MG63 (cell line): ENCODE results near the gene EFCAB11. TPM values are rescaled to one million over a fixed set of nuclear protein-coding genes. Genes with fewer than 3 reads are reported as not detected.
"Not testable (repeated sequence)": the region's sequence is repeated elsewhere in the genome, so short reads cannot be mapped to it uniquely, and the experiment has no call there.

ENCODE experiments used
- DNase-seq: peaks from one replicate; pipeline ENCODE4 v3.0.0-alpha.2; 2020
- H3K27me3 ChIP-seq: fragments of 250-450 bp; sonication (Bioruptor Pico); 2 replicates; pipeline ENCODE4 v1.5.1; 2020; ENCODE audit warnings: mild to moderate bottlenecking, moderate library complexity
- H3K36me3 ChIP-seq: fragments of 250-450 bp; sonication (Bioruptor Pico); 2 replicates; pipeline ENCODE4 v1.5.1; 2020; ENCODE audit warnings: mild to moderate bottlenecking, moderate library complexity
- H3K4me3 ChIP-seq: fragments of 250-450 bp; sonication (Bioruptor Pico); 2 replicates; pipeline ENCODE4 v1.5.1; 2020; ENCODE audit warnings: mild to moderate bottlenecking, moderate library complexity
- H3K9me3 ChIP-seq: fragments of 250-450 bp; sonication (Bioruptor Pico); 2 replicates; pipeline ENCODE4 v1.5.1; 2020; ENCODE audit warnings: mild to moderate bottlenecking, moderate library complexity
- total RNA-seq: library from RNA; depleted of rRNA; stranded (reverse); fragments of >200 nt; shearing (Covaris generic); gene quantifications from 2 replicates; pipeline ENCODE4 v1.2.3, GENCODE V29; 2014; ENCODE audit warnings: low replicate concordance

The EFCAB11 gene
- total RNA-seq, 1 experiment from 2014 or later = 3.8 TPM

DNA sequence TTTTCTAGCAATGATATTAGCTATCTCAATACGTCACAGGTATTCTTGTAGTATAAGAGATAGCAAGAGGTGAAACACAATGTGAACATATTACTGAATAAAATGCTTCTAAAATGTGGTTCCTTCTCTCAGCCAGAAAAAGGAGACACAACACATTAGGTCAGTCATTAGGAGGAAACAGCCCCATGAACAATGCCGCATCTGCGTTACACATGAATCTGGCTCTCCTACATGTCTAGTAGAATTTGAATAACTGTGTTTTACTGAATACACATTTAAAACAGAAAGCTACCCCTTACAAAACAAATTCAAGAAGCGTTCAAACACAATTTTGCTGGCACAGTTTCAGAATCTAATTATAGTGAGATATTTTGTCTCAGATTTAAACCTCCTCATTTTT, 51.6 kb downstream of the EFCAB11 start:
- DNase-seq = no peak
- H3K9me3 ChIP-seq = no peaks in the 10 kb centered on the region

DNA sequence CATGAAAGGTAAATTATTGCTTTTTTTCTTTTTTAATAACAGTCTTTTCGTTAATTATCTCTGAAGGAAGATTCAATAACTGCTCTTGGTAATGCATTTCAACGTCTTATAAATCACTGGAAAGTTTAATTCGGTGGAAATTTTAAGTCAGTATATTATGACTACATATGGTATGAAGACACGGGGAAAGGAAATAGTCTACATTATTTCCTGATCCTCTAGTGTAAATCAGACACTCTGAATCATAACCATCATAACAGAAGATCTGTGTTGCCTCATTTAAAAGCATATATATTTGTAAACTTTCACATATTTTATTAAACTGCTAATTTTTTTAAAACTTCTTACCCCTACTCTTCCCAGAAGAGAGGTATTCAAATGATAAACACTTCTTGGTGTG, 53.7 kb downstream of the EFCAB11 start:
- no peaks in the 10 kb centered on the region for H3K9me3 ChIP-seq
- no peak for DNase-seq
- no peaks in the 10 kb centered on the region for H3K36me3 ChIP-seq
- no peaks in the 10 kb centered on the region for H3K27me3 ChIP-seq
- H3K4me3 ChIP-seq = no peak overlapping the region

More for the DNA sequence above, 51.6 kb downstream of the EFCAB11 start:
- Histone ChIP-seq H3K4me3 (no peak overlapping the region), H3K36me3 (no peaks in the 10 kb centered on the region), H3K27me3 (no peaks in the 10 kb centered on the region)

- no peak for DNase-seq
- Histone ChIP-seq H3K27me3 (no peaks in the 10 kb centered on the region), H3K4me3 (no peak overlapping the region), H3K36me3 (no peaks in the 10 kb centered on the region), H3K9me3 (no peaks in the 10 kb centered on the region)
These were observed 54.4 kb downstream of the EFCAB11 start for GRCh38 chr14:89899917-89900663.

DNA sequence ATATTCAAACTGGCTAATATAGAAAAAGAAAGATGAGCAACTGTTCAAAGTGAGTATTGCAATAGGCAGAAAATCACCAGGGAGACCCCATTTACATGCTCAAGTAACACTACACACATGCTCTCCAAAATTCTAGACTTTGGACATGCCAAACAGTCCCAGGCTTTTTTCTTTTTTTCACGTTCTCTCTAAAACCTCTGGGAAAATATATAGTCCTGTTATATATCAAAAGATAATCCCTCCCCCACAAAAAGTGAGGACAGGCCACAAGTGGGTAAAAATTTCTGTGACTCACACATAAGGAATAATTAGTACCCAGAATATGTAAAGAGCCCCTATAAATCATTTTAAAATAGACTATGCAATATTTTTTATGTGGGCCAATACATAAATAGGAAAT, 55.2 kb downstream of the EFCAB11 start:
- no peaks in the 10 kb centered on the region for H3K27me3 ChIP-seq
- H3K4me3 ChIP-seq = no peak overlapping the region
- no peaks in the 10 kb centered on the region for H3K9me3 ChIP-seq
- DNase-seq = no peak
- H3K36me3 ChIP-seq = no peaks in the 10 kb centered on the region

GRCh38 chr14:89893388-89893787, 61.1 kb downstream of the EFCAB11 start:
- H3K36me3 ChIP-seq, DNase-seq, H3K9me3 ChIP-seq, H3K27me3 ChIP-seq, H3K4me3 ChIP-seq: not testable (repeated sequence)

GRCh38 chr14:89892953-89893352, 61.6 kb downstream of the EFCAB11 start:
- DNase-seq = no peak
- H3K9me3 ChIP-seq = no peaks in the 10 kb centered on the region
- H3K27me3 ChIP-seq = no peaks in the 10 kb centered on the region
- no peaks in the 10 kb centered on the region for H3K36me3 ChIP-seq
- H3K4me3 ChIP-seq = no peak overlapping the region

DNA sequence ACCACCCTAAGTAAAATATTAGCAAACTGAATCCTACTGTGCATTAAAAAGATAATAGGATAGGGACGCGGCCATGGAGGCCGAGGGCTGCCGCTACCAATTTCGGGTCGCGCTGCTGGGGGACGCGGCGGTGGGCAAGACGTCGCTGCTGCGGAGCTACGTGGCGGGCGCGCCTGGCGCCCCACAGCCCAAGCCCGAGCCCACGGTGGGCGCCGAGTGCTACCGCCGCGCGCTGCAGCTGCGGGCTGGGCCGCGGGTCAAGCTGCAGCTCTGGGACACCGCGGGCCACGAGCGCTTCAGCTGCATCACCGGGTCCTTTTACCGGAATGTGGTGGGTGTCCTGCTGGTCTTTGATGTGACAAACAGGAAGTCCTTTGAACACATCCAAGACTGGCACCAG, 62.8 kb downstream of the EFCAB11 start:
- not testable (repeated sequence) for H3K9me3 ChIP-seq, H3K36me3 ChIP-seq, DNase-seq, H3K27me3 ChIP-seq, H3K4me3 ChIP-seq

GRCh38 chr14:89891055-89891454, 63.5 kb downstream of the EFCAB11 start:
- DNase-seq = no peak
- no peaks in the 10 kb centered on the region for H3K36me3 ChIP-seq

GRCh38 chr14:89890589-89890988, 63.9 kb downstream of the EFCAB11 start:
- H3K4me3 ChIP-seq = no peak overlapping the region
- no peaks in the 10 kb centered on the region for H3K9me3 ChIP-seq
- no peaks in the 10 kb centered on the region for H3K36me3 ChIP-seq
- no peak for DNase-seq
- H3K27me3 ChIP-seq = no peaks in the 10 kb centered on the region

More at GRCh38 chr14:89891055-89891454, 63.5 kb downstream of the EFCAB11 start:
- Histone ChIP-seq H3K4me3 (no peak overlapping the region), H3K9me3 (no peaks in the 10 kb centered on the region), H3K27me3 (no peaks in the 10 kb centered on the region)

- no peak overlapping the region for H3K4me3 ChIP-seq
- H3K36me3 ChIP-seq = no peaks in the 10 kb centered on the region
- no peaks in the 10 kb centered on the region for H3K9me3 ChIP-seq
- no peaks in the 10 kb centered on the region for H3K27me3 ChIP-seq
- no peak for DNase-seq
These were observed 64.9 kb downstream of the EFCAB11 start for GRCh38 chr14:89889626-89890025.

DNA sequence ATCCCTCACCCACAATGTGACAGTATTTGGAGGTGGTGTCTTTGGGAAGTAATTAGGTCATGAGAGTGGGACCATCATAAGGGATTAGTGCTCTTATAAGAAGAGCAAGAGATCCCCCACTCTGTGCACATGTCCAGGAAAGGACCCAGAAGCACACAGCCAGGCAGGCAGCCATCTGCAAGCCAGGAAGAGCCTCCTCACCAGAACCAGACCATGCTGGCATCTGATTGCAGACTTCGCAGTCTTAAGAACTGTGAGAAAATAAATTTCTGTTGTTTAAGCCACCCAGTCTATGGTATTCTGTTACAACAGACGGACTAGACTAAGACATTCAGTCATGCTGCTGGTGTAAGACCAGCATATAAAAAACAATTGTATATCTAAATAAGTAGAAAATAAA, 69.8 kb downstream of the EFCAB11 start:
- Histone ChIP-seq H3K27me3 (no peaks in the 10 kb centered on the region), H3K36me3 (no peaks in the 10 kb centered on the region), H3K9me3 (no peaks in the 10 kb centered on the region), H3K4me3 (no peak overlapping the region)
- DNase-seq = no peak

DNA sequence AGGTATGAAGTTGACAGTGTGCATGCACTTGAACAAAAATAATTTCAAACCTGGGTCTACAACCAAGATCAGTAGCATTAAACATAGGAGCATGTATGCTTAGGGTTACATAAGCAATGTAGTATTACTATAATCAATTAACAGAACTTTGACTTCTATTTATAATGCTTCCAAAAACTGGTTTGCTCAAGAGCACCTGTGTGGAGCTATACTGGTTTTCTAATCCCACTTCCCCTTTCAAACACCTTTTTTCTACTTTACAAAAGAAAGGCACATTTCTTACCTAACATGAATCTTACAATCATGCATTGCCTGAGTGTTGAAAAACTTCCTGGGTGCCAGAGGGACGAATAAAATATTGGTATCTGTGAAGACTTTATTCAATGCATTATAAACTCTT, 72.7 kb downstream of the EFCAB11 start:
- Histone ChIP-seq H3K36me3 (no peaks in the 10 kb centered on the region), H3K9me3 (no peaks in the 10 kb centered on the region), H3K4me3 (no peak overlapping the region), H3K27me3 (no peaks in the 10 kb centered on the region)
- DNase-seq = no peak

GRCh38 chr14:89874091-89874490, 80.4 kb downstream of the EFCAB11 start:
- not testable (repeated sequence) for H3K27me3 ChIP-seq, H3K9me3 ChIP-seq, H3K4me3 ChIP-seq, H3K36me3 ChIP-seq, DNase-seq

DNA sequence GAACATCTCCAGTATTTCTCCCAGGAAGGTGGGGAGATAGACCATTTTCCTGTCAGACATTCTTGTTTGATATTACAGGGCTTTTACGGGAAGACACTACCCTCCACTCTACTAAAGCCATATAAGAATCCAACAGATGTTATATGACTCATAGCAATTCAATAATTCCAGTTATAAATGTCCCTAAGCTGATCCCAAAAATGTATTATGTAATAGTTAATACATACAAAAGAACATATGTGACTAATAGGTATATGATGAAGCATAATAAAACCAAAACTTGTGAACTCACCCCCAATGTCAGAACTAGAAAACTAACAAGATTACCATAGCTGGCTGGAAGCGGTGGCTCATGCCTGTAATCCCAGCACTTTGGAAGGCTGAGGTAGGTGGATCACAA, 84.2 kb downstream of the EFCAB11 start:
- Histone ChIP-seq H3K9me3 (no peaks in the 10 kb centered on the region), H3K27me3 (no peaks in the 10 kb centered on the region), H3K4me3 (no peak overlapping the region), H3K36me3 (no peaks in the 10 kb centered on the region)
- DNase-seq = no peak

DNA sequence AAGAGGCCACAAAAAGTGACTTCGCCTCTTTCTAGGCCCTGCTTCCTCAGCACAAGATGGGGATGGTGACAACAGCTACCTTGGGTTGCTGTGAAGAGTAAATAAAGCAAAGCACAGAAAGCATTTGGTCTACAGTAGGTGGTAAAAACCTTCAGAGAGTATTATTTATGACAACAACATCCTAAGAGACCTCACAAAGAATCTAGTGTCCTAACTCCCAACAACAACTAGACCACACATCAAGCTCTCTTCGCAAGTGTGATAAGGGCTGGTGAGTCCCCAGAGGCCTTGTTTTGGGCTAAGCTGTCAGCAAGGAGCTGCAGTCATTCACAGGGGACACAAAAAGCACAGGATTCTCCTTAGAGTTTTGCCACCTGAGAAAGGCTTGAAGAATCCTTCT, 84.9 kb downstream of the EFCAB11 start:
- no peaks in the 10 kb centered on the region for H3K27me3 ChIP-seq
- H3K9me3 ChIP-seq = no peaks in the 10 kb centered on the region
- no peak for DNase-seq
- H3K4me3 ChIP-seq = no peak overlapping the region
- H3K36me3 ChIP-seq = no peaks in the 10 kb centered on the region

- Histone ChIP-seq H3K4me3 (no peak overlapping the region), H3K27me3 (no peaks in the 10 kb centered on the region), H3K36me3 (no peaks in the 10 kb centered on the region), H3K9me3 (no peaks in the 10 kb centered on the region)
- DNase-seq = no peak
These were observed 88.1 kb downstream of the EFCAB11 start for GRCh38 chr14:89866458-89866857.

DNA sequence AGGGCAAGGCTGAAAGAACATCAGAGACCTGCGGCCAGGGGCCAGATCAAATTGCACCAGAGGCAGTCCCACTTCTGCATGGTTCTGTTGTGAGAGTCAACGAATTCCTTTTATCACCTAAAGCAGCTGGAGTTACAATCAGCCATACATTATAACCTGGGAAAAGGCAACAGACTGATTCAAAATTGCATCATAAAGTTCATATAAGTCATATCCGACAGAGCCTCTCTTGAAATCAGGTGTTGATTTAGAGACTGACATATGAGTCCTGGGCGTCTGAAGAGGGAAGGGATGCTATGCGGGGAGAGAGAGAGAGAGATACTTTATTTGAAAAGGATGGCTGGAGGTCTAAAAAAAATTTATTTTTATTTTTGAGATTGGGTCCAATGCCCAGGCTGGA, 89.4 kb downstream of the EFCAB11 start:
- DNase-seq = no peak
- H3K27me3 ChIP-seq = no peaks in the 10 kb centered on the region
- H3K9me3 ChIP-seq = no peaks in the 10 kb centered on the region
- H3K36me3 ChIP-seq = no peaks in the 10 kb centered on the region
- H3K4me3 ChIP-seq = no peak overlapping the region

DNA sequence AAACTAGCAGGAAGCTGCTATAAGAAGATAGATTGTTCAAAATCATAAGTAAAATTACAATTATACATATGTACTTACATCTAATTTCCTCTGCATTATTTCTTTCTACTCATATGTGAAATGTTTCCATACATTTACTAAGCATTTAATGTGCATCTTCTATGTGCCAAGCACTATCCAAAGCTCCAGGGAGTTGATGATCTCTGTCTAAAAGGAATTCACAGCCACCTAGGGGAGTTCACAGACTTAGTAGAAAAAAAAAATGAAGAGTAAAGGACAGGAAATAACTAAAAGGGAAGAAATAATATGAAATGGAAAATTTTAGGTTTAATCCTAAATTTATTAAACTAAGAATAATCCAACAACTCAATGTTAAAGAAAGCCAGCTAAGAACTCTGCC, 91.7 kb downstream of the EFCAB11 start:
- no peaks in the 10 kb centered on the region for H3K9me3 ChIP-seq
- no peaks in the 10 kb centered on the region for H3K36me3 ChIP-seq
- DNase-seq = no peak
- no peaks in the 10 kb centered on the region for H3K27me3 ChIP-seq
- no peak overlapping the region for H3K4me3 ChIP-seq

DNA sequence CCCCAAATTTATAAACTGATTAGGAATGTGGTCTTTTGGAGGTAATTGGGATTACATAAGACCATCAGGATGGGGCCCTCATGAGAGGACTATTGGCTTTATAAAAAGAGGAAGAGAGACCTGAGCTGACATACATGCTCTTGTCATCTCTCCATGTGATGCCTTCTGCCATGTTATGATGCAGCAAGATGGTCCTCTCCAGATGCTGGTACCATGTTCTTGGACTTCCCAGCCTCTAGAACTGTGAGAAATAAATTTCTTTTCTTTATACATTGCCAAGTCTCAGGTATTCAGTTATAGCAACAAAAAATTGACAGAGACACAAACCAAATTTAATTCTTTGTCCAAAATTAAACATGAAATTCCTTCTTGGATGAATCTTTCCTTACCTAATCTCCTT, 92.9 kb downstream of the EFCAB11 start:
- DNase-seq = no peak
- no peak overlapping the region for H3K4me3 ChIP-seq
- H3K9me3 ChIP-seq = no peaks in the 10 kb centered on the region
- no peaks in the 10 kb centered on the region for H3K27me3 ChIP-seq
- no peaks in the 10 kb centered on the region for H3K36me3 ChIP-seq
